WTC11 (cell line): Measurements from ENCODE around the gene INO80E. TPM values are rescaled to one million over a fixed set of nuclear protein-coding genes. Genes with fewer than 3 reads are reported as not detected.

ENCODE experiments used
- ATAC-seq: fragments of 200-7000 bp; cut with Tn5 transposase; 2 replicates; pipeline ENCODE4 v1.10.0; 2021; ENCODE audit warnings: mild to moderate bottlenecking, moderate library complexity
- CTCF ChIA-PET: fragments of 300-600 bp; sonication (Branson Sonifier 250); formaldehyde crosslinking; loops from one replicate; lab custom pipeline; 2021; ENCODE audit warnings: antibody characterized with exemption; lab: Charles Lee
- POLR2A ChIA-PET: fragments of 350-600 bp; sonication (Branson Sonifier 250); formaldehyde crosslinking; loops from one replicate; lab custom pipeline; 2021; ENCODE audit warnings: antibody characterized with exemption; lab: Charles Lee
- DNase-seq: peaks from one replicate; pipeline ENCODE4 v3.0.0; 2021; ENCODE audit warnings: low spot score
- H3K27ac Mint-ChIP-seq: 2 replicates; pipeline ENCODE4 v1.8.0; 2021; ENCODE audit warnings: mixed read lengths
- H3K27me3 Mint-ChIP-seq: 2 replicates; pipeline ENCODE4 v1.8.0; 2021; ENCODE audit warnings: low read depth, mild to moderate bottlenecking, moderate library complexity, mixed read lengths
- H3K36me3 Mint-ChIP-seq: 2 replicates; pipeline ENCODE4 v1.8.0; 2021; ENCODE audit warnings: mixed read lengths
- H3K4me1 Mint-ChIP-seq: 2 replicates; pipeline ENCODE4 v1.8.0; 2022; ENCODE audit warnings: mixed read lengths
- H3K4me3 Mint-ChIP-seq: 2 replicates; pipeline ENCODE4 v1.8.0; 2021; ENCODE audit warnings: mild to moderate bottlenecking, moderate library complexity, mixed read lengths
- H3K9me3 Mint-ChIP-seq: 2 replicates; pipeline ENCODE4 v1.8.0; 2021; ENCODE audit warnings: mixed read lengths
- ATF1 ChIP-seq: sonication (generic); formaldehyde crosslinking; IDR thresholded peaks from 2 replicates; pipeline ENCODE4 v1.8.1; 2023; ENCODE audit warnings: mild to moderate bottlenecking, moderate library complexity, missing genetic modification reagents
- ESRRA ChIP-seq: sonication (generic); formaldehyde crosslinking; IDR thresholded peaks from 2 replicates; pipeline ENCODE4 v1.8.1; 2022; ENCODE audit warnings: mild to moderate bottlenecking, missing genetic modification reagents, borderline replicate concordance
- FOXK1 ChIP-seq: sonication (generic); formaldehyde crosslinking; IDR thresholded peaks from 2 replicates; pipeline ENCODE4 v1.8.0; 2022; ENCODE audit warnings: mild to moderate bottlenecking, moderate library complexity, missing genetic modification reagents
- GRHL2 ChIP-seq: fragments of 250-450 bp; sonication (Bioruptor Pico); IDR thresholded peaks from 2 replicates; pipeline ENCODE4 v1.8.0; 2022; ENCODE audit warnings: mild to moderate bottlenecking, moderate library complexity; ENCODE audit not compliant: insufficient replicate concordance, severe bottlenecking
- KAT7 ChIP-seq: sonication (generic); formaldehyde crosslinking; IDR thresholded peaks from 2 replicates; pipeline ENCODE4 v1.8.1; 2023; ENCODE audit warnings: missing genetic modification reagents, mild to moderate bottlenecking, borderline replicate concordance
- MXD4 ChIP-seq: fragments of 250-450 bp; sonication (Bioruptor Pico); IDR thresholded peaks from 2 replicates; pipeline ENCODE4 v1.8.0; 2021; ENCODE audit warnings: mild to moderate bottlenecking, moderate library complexity, borderline replicate concordance
- SMAD4 ChIP-seq: sonication (generic); formaldehyde crosslinking; IDR thresholded peaks from 2 replicates; pipeline ENCODE4 v1.8.0; 2022; ENCODE audit warnings: mild to moderate bottlenecking, missing genetic modification reagents
- TEAD1 ChIP-seq: sonication (generic); formaldehyde crosslinking; IDR thresholded peaks from 2 replicates; pipeline ENCODE4 v1.8.0; 2022; ENCODE audit warnings: mild to moderate bottlenecking, missing genetic modification reagents
- total RNA-seq: library from RNA; stranded (reverse); gene quantifications from 3 replicates; pipeline ENCODE4 v1.2.3, GENCODE V29; 2021
- TF ChIP-seq, protein P1 (sequence below): sonication (generic); formaldehyde crosslinking; IDR thresholded peaks from 2 replicates; pipeline ENCODE4 v1.8.1; 2023; ENCODE audit warnings: mild to moderate bottlenecking, missing genetic modification reagents, moderate library complexity
- TF ChIP-seq, protein P2 (sequence below): fragments of 250-450 bp; sonication (Bioruptor Pico); IDR thresholded peaks from 2 replicates; pipeline ENCODE4 v1.9.0; 2021; ENCODE audit warnings: mild to moderate bottlenecking
- TF ChIP-seq, protein P3 (sequence below): sonication (generic); formaldehyde crosslinking; IDR thresholded peaks from 2 replicates; pipeline ENCODE4 v1.8.0; 2022; ENCODE audit warnings: mild to moderate bottlenecking, missing genetic modification reagents
- TF ChIP-seq, protein P4 (sequence below): sonication (generic); formaldehyde crosslinking; IDR thresholded peaks from 2 replicates; pipeline ENCODE4 v1.8.1; 2023; ENCODE audit warnings: mild to moderate bottlenecking, missing genetic modification reagents
- TF ChIP-seq, protein P5 (sequence below): sonication (generic); formaldehyde crosslinking; IDR thresholded peaks from 2 replicates; pipeline ENCODE4 v1.8.1; 2022; ENCODE audit warnings: mild to moderate bottlenecking, missing genetic modification reagents, moderate library complexity, borderline replicate concordance
- TF ChIP-seq, protein P6 (sequence below): sonication (generic); formaldehyde crosslinking; IDR thresholded peaks from 2 replicates; pipeline ENCODE4 v1.8.0; 2023; ENCODE audit warnings: missing genetic modification reagents, mild to moderate bottlenecking, borderline replicate concordance
- TF ChIP-seq, protein P7 (sequence below): sonication (generic); formaldehyde crosslinking; conservative IDR thresholded peaks from 2 replicates; pipeline ENCODE4 v1.8.1; 2022; ENCODE audit warnings: mild to moderate bottlenecking, missing genetic modification reagents
- TF ChIP-seq, protein P8 (sequence below): sonication (generic); formaldehyde crosslinking; IDR thresholded peaks from 2 replicates; pipeline ENCODE4 v1.8.0; 2022; ENCODE audit warnings: mild to moderate bottlenecking, missing genetic modification reagents

INO80E gene
- total RNA-seq, 1 experiment from 2014 or later, result 101 TPM

DNA sequence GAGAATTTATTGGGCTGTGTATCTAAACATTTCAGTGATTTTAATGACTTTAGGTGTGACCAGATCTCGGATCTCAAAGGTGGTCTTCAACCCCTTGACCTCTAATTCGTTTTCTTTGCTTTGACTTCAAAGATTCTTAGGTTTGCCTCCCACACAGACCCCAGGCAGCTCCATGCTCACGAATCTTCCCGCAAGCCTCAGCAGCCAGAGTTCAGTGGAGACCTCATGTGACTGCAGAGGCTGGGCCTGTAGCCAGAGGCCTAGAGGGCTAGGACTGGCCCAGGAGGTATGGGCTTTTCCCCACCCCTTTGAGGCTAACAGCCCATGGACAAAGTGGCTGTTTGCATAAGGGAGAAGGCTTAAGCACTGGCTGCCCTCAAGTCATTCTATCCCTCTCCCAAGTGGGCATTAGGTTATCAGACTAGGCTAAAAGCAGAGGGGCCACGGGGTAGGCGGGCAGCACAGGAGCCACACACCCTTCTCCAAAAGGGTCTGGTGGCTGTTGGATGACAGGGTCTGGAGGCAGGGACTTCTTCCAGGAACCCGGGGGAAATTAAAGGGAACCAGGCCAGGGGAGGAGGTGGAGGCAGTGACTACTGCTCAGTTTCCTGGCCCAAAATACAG is 3.6 kb upstream of the INO80E start:
- ChIA-PET POLR2A (no interaction called here), CTCF (interaction anchor here (1.2 to 2.2 kb wide), 2 partner anchors 8 to 29 kb away, joined by 5 to 9 read pairs; no protein-coding TSS in a partner anchor)
- Mint-ChIP-seq H3K36me3 (peaks cover 21% of the 10 kb centered on the region), H3K4me1 (peaks cover 11% of the 10 kb centered on the region), H3K27ac (no peak overlapping the region), H3K27me3 (no peaks in the 10 kb centered on the region)
- no peak for ATAC-seq
- TF ChIP-seq, protein P1, sequence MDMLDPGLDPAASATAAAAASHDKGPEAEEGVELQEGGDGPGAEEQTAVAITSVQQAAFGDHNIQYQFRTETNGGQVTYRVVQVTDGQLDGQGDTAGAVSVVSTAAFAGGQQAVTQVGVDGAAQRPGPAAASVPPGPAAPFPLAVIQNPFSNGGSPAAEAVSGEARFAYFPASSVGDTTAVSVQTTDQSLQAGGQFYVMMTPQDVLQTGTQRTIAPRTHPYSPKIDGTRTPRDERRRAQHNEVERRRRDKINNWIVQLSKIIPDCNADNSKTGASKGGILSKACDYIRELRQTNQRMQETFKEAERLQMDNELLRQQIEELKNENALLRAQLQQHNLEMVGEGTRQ (CRISPR knock-in tag), result no peak
- TF ChIP-seq TEAD1 (CRISPR knock-in tag), result no peak
- TF ChIP-seq ESRRA, result no peak
- TF ChIP-seq, protein P2, sequence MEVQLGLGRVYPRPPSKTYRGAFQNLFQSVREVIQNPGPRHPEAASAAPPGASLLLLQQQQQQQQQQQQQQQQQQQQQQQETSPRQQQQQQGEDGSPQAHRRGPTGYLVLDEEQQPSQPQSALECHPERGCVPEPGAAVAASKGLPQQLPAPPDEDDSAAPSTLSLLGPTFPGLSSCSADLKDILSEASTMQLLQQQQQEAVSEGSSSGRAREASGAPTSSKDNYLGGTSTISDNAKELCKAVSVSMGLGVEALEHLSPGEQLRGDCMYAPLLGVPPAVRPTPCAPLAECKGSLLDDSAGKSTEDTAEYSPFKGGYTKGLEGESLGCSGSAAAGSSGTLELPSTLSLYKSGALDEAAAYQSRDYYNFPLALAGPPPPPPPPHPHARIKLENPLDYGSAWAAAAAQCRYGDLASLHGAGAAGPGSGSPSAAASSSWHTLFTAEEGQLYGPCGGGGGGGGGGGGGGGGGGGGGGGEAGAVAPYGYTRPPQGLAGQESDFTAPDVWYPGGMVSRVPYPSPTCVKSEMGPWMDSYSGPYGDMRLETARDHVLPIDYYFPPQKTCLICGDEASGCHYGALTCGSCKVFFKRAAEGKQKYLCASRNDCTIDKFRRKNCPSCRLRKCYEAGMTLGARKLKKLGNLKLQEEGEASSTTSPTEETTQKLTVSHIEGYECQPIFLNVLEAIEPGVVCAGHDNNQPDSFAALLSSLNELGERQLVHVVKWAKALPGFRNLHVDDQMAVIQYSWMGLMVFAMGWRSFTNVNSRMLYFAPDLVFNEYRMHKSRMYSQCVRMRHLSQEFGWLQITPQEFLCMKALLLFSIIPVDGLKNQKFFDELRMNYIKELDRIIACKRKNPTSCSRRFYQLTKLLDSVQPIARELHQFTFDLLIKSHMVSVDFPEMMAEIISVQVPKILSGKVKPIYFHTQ (CRISPR knock-in tag), result no peak
- TF ChIP-seq GRHL2 (CRISPR knock-in tag), result no peak
- TF ChIP-seq, protein P3, sequence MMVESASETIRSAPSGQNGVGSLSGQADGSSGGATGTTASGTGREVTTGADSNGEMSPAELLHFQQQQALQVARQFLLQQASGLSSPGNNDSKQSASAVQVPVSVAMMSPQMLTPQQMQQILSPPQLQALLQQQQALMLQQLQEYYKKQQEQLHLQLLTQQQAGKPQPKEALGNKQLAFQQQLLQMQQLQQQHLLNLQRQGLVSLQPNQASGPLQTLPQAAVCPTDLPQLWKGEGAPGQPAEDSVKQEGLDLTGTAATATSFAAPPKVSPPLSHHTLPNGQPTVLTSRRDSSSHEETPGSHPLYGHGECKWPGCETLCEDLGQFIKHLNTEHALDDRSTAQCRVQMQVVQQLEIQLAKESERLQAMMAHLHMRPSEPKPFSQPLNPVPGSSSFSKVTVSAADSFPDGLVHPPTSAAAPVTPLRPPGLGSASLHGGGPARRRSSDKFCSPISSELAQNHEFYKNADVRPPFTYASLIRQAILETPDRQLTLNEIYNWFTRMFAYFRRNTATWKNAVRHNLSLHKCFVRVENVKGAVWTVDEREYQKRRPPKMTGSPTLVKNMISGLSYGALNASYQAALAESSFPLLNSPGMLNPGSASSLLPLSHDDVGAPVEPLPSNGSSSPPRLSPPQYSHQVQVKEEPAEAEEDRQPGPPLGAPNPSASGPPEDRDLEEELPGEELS (CRISPR knock-in tag), result no peak
- TF ChIP-seq, protein P4, sequence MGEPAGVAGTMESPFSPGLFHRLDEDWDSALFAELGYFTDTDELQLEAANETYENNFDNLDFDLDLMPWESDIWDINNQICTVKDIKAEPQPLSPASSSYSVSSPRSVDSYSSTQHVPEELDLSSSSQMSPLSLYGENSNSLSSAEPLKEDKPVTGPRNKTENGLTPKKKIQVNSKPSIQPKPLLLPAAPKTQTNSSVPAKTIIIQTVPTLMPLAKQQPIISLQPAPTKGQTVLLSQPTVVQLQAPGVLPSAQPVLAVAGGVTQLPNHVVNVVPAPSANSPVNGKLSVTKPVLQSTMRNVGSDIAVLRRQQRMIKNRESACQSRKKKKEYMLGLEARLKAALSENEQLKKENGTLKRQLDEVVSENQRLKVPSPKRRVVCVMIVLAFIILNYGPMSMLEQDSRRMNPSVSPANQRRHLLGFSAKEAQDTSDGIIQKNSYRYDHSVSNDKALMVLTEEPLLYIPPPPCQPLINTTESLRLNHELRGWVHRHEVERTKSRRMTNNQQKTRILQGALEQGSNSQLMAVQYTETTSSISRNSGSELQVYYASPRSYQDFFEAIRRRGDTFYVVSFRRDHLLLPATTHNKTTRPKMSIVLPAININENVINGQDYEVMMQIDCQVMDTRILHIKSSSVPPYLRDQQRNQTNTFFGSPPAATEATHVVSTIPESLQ, result no peak
- TF ChIP-seq FOXK1, result no peak
- TF ChIP-seq, protein P5, sequence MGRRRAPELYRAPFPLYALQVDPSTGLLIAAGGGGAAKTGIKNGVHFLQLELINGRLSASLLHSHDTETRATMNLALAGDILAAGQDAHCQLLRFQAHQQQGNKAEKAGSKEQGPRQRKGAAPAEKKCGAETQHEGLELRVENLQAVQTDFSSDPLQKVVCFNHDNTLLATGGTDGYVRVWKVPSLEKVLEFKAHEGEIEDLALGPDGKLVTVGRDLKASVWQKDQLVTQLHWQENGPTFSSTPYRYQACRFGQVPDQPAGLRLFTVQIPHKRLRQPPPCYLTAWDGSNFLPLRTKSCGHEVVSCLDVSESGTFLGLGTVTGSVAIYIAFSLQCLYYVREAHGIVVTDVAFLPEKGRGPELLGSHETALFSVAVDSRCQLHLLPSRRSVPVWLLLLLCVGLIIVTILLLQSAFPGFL (CRISPR knock-in tag), result no peak
- TF ChIP-seq, protein P6, sequence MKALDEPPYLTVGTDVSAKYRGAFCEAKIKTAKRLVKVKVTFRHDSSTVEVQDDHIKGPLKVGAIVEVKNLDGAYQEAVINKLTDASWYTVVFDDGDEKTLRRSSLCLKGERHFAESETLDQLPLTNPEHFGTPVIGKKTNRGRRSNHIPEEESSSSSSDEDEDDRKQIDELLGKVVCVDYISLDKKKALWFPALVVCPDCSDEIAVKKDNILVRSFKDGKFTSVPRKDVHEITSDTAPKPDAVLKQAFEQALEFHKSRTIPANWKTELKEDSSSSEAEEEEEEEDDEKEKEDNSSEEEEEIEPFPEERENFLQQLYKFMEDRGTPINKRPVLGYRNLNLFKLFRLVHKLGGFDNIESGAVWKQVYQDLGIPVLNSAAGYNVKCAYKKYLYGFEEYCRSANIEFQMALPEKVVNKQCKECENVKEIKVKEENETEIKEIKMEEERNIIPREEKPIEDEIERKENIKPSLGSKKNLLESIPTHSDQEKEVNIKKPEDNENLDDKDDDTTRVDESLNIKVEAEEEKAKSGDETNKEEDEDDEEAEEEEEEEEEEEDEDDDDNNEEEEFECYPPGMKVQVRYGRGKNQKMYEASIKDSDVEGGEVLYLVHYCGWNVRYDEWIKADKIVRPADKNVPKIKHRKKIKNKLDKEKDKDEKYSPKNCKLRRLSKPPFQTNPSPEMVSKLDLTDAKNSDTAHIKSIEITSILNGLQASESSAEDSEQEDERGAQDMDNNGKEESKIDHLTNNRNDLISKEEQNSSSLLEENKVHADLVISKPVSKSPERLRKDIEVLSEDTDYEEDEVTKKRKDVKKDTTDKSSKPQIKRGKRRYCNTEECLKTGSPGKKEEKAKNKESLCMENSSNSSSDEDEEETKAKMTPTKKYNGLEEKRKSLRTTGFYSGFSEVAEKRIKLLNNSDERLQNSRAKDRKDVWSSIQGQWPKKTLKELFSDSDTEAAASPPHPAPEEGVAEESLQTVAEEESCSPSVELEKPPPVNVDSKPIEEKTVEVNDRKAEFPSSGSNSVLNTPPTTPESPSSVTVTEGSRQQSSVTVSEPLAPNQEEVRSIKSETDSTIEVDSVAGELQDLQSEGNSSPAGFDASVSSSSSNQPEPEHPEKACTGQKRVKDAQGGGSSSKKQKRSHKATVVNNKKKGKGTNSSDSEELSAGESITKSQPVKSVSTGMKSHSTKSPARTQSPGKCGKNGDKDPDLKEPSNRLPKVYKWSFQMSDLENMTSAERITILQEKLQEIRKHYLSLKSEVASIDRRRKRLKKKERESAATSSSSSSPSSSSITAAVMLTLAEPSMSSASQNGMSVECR (CRISPR knock-in tag), result no peak
- TF ChIP-seq ATF1 (CRISPR knock-in tag), result no peak
- TF ChIP-seq KAT7, result no peak
- no peak for TF ChIP-seq SMAD4 (CRISPR knock-in tag)
- no peak for TF ChIP-seq MXD4 (CRISPR knock-in tag)
- TF ChIP-seq, protein P7, sequence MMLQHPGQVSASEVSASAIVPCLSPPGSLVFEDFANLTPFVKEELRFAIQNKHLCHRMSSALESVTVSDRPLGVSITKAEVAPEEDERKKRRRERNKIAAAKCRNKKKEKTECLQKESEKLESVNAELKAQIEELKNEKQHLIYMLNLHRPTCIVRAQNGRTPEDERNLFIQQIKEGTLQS (CRISPR knock-in tag), result no peak
- TF ChIP-seq, protein P8, sequence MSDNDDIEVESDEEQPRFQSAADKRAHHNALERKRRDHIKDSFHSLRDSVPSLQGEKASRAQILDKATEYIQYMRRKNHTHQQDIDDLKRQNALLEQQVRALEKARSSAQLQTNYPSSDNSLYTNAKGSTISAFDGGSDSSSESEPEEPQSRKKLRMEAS (CRISPR knock-in tag), result no peak
- TF ChIP-seq, all 79 proteins: peak for 0
- DNase-seq, result no peak
- no peaks in the 10 kb centered on the region for H3K9me3 Mint-ChIP-seq
- no peak overlapping the region for H3K4me3 Mint-ChIP-seq
